T1000 (cell line): ENCODE measurements around the gene VWA7.
"Not testable (repeated sequence)": the region's sequence is repeated elsewhere in the genome, so short reads cannot be mapped to it uniquely, and the experiment has no call there.

ENCODE experiments used
- DNase-seq: peaks from one replicate; lab custom pipeline; 2025; ENCODE audit warnings: mixed read lengths; lab: John Stamatoyannopoulos, UW

Gene VWA7

DNA sequence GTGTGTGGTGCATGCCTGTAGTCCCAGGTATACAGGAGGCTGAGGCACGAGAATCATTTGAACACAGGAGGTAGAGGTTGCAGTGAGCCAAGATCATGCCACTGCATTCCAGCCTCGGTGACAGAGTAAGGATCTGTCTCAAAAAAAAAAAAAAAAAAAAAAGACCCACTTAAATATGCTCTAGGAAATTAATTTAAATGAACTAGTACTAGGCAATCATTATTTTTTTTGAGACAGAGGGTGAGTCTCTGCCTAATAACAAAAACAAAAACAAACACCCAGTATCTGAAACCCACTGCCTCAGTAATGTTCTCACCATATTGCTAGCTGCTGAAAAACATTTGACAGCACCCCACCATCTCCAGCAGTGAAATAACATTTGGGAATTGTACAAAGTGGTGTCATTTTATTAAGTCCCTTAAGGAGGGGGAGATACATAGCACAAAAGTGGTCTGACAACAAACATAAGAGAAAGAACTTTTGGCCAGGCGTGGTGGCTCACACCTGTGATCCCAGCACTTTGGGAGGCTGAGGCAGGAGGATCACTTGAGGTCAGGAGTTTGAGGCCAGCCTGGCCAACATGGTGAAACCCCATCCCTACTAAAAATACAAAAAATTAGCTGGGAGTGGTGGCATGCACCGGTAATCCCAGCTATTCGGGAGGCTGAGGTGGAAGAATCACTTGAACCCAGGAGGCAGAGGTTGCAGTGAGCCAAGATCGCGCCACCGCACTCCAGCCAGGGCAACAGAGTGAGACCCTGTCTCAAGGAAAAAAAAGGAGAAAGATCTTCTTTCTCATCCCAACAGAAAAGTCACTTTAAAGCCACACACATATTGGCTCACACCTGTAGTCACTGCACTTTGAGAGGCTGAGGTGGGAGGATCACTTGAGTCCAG is 24.2 kb upstream of the VWA7 start:
- DNase-seq: not testable (repeated sequence)

DNA sequence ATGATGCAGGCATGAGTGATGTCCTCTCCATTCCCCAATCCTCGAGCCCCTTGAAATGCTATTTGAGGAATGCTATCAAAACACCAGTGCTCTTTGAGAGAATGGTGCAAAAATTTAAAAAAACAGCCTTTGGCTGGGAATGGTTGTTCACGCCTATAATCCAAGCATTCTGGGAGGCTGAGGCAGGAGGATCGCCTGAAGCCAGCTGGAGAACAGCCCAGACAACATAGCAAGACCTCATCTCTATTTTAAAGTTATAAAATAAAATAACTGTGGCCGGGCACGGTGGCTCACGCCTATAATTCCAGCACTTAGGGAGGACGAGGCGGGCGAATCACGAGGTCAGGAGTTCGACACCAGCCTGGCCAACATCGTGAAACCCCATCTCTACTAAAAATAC is 22.7 kb upstream of the VWA7 start:
- no peak for DNase-seq

DNA sequence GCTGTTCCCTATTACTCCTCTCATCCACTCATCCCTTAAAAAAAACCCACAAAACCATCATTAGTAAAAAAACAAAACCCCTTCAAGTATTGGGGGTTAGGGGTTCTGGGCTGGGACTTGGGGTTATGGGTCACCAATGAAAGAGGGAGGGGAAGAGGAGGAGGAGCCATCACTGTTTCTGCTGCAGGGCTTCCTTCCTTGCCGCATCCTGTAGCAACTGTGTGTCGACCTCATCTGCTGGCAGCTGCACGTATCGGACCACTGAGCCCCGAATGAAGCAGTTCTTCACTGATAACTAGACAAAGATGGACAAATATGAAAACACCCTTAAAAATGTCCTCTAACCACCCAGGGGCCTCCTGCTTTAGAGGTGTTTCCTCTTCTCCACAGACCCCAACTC is 20.5 kb upstream of the VWA7 start:
- DNase-seq: no peak

DNA sequence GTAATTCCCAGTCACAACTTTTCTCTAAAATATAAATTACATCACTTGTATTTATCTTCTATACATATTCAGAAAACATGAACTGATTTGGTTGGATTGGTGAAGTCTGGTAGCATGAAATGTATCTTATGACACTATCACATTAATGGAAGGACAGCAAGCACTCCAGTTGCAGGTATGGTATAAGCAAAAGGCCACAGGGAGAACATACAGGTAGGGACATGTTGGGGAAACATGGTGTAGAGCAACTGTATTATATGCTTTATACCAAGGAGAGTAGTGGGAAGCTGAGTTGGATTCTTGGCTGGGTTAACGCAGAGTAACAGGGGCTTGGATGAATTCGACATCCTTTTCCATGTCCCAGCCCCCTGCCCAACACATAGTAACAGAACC is 19.9 kb upstream of the VWA7 start:
- no peak for DNase-seq

DNA sequence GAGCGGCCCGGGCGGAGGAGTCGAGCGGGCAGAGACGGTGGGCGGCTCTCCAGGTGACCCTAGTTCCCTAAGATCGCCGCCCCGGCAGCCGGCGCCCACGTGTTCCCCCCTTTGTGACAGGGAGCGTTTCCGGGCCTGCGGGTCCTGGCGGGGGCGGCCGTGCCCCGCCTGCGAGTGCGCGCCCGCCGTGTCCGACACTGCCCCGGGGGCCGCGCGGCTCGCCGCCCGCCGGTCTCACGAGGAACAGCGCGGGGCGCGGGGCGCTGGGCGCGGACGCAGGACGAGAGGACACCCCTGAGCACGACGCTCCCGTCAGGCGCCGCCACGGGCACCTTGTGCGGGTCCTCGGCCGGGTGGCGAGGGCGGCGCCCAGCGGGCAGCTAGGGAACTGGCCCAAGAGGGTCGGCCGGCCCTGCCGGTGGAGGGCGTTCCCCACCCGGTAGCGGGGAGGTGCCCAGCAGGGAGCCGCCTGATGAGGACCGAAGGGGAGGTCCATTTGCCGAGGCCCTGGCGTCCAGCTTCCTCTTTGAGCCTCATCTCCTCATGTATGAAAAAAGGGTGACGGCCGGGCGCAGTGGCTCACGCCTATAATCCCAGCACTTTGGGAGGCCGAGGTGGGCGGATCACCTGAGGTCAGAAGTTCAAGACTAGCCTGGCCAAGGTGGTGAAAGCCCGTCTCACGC is 18.6 kb upstream of the VWA7 start, which contains the start of gene VARS1:
TSS of gene VARS1 (minus strand) at position 137 of the 683 bp plus-strand sequence. CDS start 535 bp downstream, outside the sequence.
- DNase-seq: peak; percentile 82

DNA sequence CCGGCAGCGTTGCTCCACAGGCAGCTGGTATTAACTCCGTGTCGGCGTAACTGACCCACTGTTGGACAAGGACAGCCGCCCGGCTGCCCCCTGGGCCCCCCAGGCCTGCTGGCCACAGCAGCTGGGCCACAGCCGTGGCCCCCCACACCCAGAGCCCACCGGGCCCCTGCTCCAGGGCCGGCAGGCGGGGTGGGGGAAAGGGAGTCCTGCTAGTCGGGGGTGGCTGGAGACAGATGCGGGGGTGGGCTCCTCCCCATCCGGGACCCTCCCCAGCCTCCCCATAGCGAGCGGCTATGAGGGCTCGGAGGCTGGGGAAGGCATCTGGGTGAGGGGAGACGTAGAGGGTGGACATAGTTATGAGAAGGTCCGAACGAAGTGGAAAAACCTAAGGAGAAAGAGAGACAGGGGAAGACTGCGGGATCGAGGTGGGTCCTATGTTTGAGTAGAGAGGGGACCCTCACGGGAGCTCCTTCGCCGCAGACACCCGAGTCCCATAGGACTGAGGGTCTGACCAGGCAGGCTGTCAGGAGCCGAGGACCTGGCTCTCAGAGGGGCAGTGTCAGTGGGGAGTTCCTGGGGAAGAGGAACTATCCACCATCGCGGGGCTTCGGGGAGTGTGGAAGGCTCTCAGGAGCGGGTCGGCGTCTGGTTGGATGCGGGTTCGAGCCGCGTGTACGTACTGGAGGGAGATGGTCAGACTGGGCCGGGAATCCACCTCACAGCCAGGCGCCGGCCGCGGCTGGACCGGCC is 17.9 kb upstream of the VWA7 start:
- peak; percentile 55 for DNase-seq

DNA sequence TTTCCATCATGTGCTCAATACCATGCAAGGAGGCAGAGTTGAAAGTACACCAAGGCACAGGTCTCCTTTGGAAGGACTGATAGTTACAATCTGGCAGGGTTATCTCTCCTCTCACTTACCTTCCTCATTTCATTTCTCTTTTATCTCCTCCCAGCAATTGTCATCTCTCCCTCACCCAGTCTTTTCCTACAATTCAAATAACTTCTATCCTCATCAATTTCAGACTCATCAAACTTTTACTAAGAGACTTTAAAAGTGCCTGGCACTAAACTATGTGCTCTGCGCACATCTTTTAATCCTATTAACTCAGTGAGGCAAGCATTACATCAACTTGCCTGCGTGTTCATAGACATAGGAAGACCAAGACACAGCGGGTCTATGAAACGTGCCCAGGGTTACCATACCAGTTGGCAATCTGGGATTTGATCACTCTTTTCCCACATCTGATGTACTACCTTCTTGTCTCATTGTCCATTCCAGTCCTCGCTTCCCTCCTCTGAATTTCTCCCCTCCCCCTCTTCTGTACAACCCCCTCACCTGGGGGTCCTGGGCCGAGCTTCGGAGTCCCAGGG is 17.3 kb upstream of the VWA7 start:
- DNase-seq: no peak

DNA sequence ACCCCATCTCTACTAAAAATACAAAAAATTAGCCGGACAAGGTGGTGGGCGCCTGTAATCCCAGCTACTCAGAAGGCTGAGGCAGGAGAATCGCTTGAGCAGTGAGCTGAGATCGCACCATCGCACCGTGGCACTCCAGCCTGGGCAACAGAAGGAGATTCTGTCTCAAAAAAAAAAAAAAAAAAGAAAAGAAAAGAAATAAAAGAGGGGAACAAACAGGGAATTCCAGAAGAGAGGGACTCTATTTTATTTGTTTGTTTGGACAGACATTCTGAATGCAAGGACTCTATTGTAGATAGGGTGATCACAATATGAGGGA is 16.8 kb upstream of the VWA7 start:
- DNase-seq: not testable (repeated sequence)

DNA sequence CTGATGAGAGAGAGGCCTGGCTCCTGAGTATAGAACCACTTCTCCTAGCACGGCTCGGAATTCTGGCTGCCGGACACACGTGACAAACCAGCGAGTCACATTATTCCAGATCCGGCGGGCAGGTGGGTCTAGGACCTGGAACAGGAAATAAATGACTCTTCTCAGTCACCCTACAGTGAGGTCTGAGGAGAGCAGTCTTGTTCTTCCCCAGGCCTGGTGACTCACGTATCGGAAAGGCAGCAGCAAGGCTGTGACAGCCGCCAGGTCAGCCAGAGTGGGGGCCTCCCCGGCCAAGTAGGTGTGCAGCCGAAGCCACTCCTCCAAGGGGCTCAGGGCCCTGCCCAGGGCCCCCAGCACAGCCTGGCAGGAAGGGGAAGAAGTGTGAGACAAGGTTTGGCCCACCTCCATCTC is 15.6 kb upstream of the VWA7 start:
- no peak for DNase-seq

DNA sequence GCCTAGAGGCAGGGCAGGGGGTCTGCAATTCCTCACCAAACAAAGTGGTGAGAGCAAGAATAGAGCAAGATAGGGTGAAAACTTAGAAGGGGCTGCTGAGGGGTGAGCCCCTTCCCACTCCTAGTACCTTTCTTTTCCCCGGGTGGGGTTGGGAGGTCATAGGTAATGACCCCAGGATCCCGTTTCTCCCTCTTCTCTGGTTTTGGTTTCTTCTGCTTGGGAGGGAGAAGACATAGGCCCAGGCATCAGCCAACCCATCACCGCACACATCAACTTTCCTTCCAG is 14.9 kb upstream of the VWA7 start:
- DNase-seq: no peak

DNA sequence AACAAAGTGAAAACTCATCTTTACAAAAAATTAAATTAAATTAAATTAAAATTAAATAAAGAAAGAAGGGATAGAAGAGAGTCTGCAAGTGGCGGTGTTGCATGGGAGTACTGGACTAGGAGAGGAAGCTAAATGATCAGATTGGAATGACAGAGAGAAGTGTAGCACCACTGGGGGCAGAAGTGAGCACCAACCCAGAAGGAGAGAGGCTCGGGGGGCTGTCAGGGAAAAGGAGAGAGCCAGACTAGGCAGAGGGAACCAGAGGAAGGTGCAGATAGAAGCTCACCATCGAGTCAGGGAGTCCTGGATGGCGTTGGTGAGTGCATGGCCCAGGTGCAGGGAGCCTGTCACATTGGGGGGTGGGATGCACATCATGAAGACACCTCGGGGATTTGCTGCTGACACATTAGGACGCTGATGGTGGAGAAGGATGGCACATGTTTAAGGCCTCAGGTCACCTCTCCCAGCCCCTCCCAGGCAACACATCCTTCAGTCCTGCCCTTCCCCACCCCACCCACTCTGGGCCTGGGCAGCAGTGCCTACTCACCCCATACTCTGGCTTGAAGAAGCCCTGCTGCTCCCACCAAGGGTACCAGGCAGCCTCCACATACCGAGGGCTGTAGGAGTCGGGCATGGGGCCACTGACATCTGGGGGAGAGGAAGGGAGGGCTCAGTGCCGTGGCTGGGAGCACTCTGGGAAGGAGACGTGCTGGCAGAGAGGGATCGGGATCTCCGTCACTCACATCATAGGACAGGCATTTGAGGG is 14.4 kb upstream of the VWA7 start:
- no peak for DNase-seq

DNA sequence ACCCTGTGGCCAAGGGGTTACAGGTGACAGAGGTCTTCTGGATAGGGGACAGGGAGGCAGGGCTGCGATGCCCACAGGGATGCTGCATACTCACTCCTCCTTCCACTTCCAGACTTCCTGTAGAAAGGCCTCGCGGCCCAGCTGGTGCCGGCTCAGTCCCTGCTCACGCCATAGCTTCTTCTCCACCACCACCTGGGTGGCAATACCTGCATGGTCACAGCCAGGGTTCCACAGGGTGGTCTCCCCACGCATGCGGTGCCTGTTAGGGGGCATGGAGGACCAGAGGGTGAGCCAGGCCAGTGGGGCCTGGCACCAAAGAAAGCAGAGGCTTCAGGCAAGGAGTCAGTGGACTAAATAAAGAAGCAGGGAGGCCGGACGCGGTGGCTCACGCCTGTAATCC is 8.3 kb upstream of the VWA7 start:
- no peak for DNase-seq

DNA sequence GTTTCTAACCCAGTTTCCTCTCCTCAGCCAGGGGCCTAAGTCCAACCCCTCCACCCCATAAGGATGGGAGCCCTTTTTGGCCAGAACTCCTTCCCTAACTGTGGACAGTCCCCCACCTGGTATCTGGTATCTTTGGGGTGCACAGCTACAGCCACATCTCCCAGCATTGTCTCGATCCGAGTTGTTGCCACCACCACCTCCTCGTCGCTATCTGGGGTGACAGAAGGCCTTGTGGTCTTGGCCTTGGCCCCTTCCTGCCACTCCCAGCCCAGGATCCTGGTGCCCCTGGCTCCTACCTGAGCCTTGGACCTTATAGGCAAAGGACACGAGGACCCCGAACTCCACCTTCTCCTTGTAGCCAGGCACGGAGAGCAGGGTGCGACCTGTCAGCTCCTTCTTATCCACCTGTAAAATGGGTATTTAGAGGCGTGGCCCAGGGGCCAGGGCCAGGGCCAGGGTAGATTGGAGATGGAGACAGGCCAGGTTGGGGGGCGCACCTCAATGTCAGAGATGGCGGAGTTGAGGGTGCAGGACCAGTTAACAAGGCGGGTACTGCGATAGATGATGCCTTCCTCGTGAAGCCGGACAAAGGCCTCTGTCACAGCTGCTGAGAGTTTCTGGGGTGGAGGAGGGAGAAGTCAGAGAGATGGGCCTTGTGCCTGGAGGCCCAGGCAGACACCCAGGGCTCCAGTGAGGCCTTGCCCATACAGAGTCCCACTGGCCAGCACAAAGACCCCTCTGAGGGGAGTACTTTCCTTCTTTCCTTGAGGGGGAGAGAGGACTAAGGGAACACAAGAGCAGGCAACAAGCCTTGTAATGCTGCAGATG is 7.2 kb upstream of the VWA7 start:
- no peak for DNase-seq

DNA sequence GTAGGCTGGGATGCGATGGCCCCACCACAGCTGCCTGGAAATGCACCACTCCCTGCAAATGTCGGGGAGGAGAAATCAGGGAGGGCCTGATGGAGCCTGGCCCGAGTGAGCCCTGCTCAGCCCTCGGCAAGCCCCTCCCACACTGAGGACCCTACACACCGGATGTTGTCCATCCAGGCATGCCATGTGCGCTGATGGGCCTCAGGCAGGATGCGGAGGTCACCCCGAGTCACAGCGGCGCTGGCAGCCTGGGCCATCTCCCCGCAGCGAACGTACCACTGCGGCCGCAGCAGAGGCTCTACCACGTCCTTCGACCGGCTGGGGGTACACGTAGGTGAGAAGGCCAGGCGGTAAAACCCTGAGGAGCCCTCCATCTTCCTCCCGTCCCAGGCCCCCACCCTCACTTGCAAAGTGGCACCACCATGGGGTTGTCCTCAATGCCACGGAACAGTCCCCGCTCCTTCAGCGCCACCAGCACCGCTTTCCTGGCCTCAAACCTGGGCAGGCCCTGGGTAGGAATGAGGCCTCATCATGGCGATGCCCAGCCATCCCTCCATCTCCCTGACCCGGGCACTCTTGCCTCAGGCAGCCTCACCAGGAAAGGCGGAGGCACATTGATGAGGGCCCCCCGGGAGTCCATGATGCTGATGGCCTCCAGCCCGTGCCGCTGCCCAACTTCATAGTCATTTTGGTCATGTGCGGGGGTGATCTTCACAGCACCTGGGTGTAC is 5.2 kb upstream of the VWA7 start:
- no peak for DNase-seq

DNA sequence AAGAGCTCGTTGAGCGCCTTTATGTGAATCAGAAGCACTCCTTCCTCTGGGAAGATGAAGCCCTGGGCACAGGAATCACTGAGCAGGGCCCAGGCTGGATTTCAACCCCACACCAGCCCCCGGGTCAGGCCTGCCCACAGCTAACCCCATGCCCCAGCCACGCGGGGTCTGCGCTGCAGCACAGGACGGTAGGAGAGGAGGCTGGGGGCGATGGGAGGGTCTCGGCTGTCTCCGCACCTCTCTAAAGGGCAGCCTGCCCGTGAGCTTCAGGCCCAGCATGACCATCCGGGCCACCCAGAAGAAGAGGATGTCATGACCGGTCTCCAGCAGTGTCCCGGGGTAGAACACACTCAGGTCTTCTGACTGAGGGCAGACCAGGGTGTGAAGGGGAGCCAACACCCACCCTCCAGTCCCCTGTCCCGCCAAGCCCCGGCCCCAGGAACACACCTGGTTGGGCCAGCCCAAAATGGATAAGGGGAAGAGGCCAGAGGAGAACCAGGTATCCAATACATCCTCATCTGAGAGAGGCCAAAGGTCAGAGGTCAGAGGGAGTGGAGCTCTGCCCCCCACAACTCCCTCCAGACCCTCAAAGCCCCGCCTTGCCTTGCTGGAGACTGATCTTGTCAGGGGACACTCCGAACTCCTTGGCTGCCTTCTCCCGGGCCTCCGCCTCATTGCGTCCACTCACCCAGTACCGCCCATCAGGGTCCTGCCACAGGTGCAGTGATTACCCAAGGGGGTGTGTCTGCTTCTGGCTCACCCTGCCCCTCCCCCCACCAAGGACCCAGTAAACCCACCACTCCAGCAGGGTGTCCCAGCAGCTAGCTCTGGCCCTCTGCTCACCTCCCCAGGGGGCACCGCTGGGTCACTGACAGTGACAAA is 4.4 kb upstream of the VWA7 start:
- no peak for DNase-seq

DNA sequence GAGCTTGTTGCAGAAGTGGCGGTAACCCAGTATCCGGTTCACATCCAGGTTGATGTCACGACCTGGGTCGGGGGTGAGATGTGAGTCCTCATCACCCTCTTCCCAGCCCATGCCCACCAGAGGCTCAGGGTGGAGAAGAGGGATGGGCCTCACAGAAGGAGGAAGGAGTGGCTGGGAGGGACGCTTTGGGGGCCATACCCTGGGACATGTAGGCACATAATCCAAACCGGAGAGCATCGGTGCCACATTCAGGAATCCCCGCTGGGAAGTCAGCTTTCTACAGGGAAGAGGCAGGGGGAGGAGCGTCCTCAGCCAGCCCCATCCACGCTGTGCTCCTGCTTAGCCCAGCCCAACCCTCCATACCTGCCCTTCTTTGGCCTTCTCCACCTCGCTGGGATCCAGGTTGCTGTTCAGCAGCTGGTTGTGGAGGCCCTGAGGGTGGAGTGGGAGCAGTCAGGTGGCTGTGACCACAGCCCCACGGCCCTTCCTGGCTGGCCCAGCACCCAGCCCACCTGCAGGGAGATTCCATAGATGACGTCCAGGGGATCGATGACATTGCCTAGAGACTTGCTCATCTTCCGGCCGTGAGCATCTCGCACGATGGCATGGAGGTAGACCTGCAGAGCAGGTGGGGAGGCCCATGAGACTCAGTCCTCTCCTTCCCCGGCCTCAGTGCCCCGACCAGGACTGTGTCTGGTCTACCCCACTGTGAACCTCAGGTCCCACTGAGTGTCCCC is 3.5 kb upstream of the VWA7 start:
- no peak for DNase-seq

DNA sequence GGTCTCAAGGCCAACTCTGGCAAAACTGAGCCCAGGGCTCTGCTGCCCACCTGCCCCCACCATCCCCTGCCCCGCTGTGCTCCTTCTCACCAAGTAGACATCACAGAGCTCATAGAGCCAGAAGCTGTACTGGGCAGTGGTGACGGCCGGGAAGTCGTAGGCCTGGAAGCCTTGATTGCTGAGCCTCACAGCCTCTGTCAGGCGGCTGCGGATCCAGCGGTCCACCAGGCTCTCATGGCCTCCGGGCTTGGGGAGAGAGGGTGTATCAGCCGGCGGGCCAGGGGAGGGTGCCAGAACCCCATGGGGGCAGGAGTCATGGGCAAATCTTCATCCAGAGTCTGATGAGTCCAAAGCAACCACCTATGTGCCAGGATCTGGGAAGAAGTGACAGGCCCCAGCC is 2.8 kb upstream of the VWA7 start:
- no peak for DNase-seq
